ENCODE results near the gene MAN1A1.
A peak's percentile ranks its signal among the peaks of the same experiment; 100 is the strongest.

MAN1A1 gene

GRCh38 chr6:119264854-119265397 is 84.6 kb downstream of the MAN1A1 start:
- DNase-seq: no peak

- no peak for DNase-seq
These were observed 86.9 kb downstream of the MAN1A1 start for GRCh38 chr6:119262612-119263011.

GRCh38 chr6:119261944-119262284 is 87.6 kb downstream of the MAN1A1 start:
- no peak for DNase-seq

GRCh38 chr6:119259027-119259426 is 90.5 kb downstream of the MAN1A1 start:
- no peak for DNase-seq

GRCh38 chr6:119257726-119258125 is 91.8 kb downstream of the MAN1A1 start:
- DNase-seq: no peak

GRCh38 chr6:119256978-119257462 is 92.5 kb downstream of the MAN1A1 start:
- DNase-seq: no peak

- no peak for DNase-seq
These were observed 93.2 kb downstream of the MAN1A1 start for GRCh38 chr6:119256392-119256791.

GRCh38 chr6:119255492-119255891 is 94.1 kb downstream of the MAN1A1 start:
- DNase-seq: no peak

GRCh38 chr6:119250036-119250435 is 99.5 kb downstream of the MAN1A1 start:
- no peak for DNase-seq

GRCh38 chr6:119249319-119249718 is 100.2 kb downstream of the MAN1A1 start:
- no peak for DNase-seq

- no peak for DNase-seq
These were observed 102.1 kb downstream of the MAN1A1 start for GRCh38 chr6:119247504-119247903.

- no peak for DNase-seq
These were observed 105.9 kb downstream of the MAN1A1 start for GRCh38 chr6:119243657-119244056.

- DNase-seq: no peak
These were observed 106.5 kb downstream of the MAN1A1 start for GRCh38 chr6:119243037-119243436.

- DNase-seq: no peak
These were observed 107.8 kb downstream of the MAN1A1 start for GRCh38 chr6:119241540-119242309.

- no peak for DNase-seq
These were observed 108.5 kb downstream of the MAN1A1 start for GRCh38 chr6:119241111-119241465.

- no peak for DNase-seq
These were observed 109.1 kb downstream of the MAN1A1 start for GRCh38 chr6:119240257-119241110.

- peak in 1 of 2 experiments; percentile 25 for DNase-seq
These were observed 112.3 kb downstream of the MAN1A1 start for GRCh38 chr6:119237177-119237715.

GRCh38 chr6:119234941-119235340 is 114.6 kb downstream of the MAN1A1 start:
- DNase-seq: no peak

- DNase-seq: no peak
These were observed 115.1 kb downstream of the MAN1A1 start for GRCh38 chr6:119234457-119234856.

- no peak for DNase-seq
These were observed 116.1 kb downstream of the MAN1A1 start for GRCh38 chr6:119233312-119233984.

GRCh38 chr6:119231394-119231793 is 118.2 kb downstream of the MAN1A1 start:
- DNase-seq: no peak

GRCh38 chr6:119230160-119230559 is 119.4 kb downstream of the MAN1A1 start:
- no peak for DNase-seq

- no peak for DNase-seq
These were observed 122.2 kb downstream of the MAN1A1 start for GRCh38 chr6:119227377-119227776.
